SK-N-SH treated with all-trans-retinoic acid at 6 μM for 48 hours (cell line): Measurements from ENCODE around the gene TCERG1L.

Experiments used
- ATAC-seq: fragments of 200-7000 bp; cut with Tn5 transposase; 3 replicates; pipeline ENCODE4 v1.9.1; 2020; ENCODE audit warnings: mild to moderate bottlenecking, moderate library complexity
- ARNTL ChIP-seq: fragments of 450-650 bp; formaldehyde crosslinking; IDR thresholded peaks from 2 replicates; pipeline ENCODE4 v1.5.0; 2020; ENCODE audit warnings: low read depth, mild to moderate bottlenecking, moderate library complexity, borderline replicate concordance
- CREB5 ChIP-seq: fragments of 250-450 bp; sonication (Bioruptor Pico); IDR thresholded peaks from 2 replicates; pipeline ENCODE4 v1.5.1; 2020; ENCODE audit warnings: low read depth, mild to moderate bottlenecking, moderate library complexity
- CSRNP3 ChIP-seq: fragments of 250-450 bp; sonication (Bioruptor Pico); IDR thresholded peaks from 2 replicates; pipeline ENCODE4 v1.5.1; 2021; ENCODE audit warnings: mild to moderate bottlenecking, moderate library complexity
- ESRRG ChIP-seq: fragments of 250-450 bp; sonication (Bioruptor Pico); IDR thresholded peaks from 2 replicates; pipeline ENCODE4 v1.6.1; 2021; ENCODE audit warnings: mild to moderate bottlenecking
- GLIS3 ChIP-seq: fragments of 250-450 bp; sonication (Bioruptor Pico); IDR thresholded peaks from 2 replicates; pipeline ENCODE4 v1.5.0; 2020; ENCODE audit warnings: mild to moderate bottlenecking, moderate library complexity
- ISL1 ChIP-seq: fragments of 250-450 bp; sonication (Bioruptor Pico); IDR thresholded peaks from 2 replicates; pipeline ENCODE4 v2.1.2; 2022; ENCODE audit warnings: mild to moderate bottlenecking, moderate library complexity
- PATZ1 ChIP-seq: fragments of 250-450 bp; sonication (Bioruptor Pico); IDR thresholded peaks from 2 replicates; pipeline ENCODE4 v1.8.0; 2020; ENCODE audit warnings: mild to moderate bottlenecking, moderate library complexity, borderline replicate concordance
- PPARA ChIP-seq: fragments of 250-450 bp; sonication (Bioruptor Pico); IDR thresholded peaks from 2 replicates; pipeline ENCODE4 v1.5.0; 2020; ENCODE audit warnings: mild to moderate bottlenecking, borderline replicate concordance
- RARB ChIP-seq: fragments of 250-450 bp; sonication (Bioruptor Pico); IDR thresholded peaks from 2 replicates; pipeline ENCODE4 v1.8.0; 2021; ENCODE audit warnings: mild to moderate bottlenecking, moderate library complexity
- SNAI2 ChIP-seq: fragments of 250-450 bp; sonication (Bioruptor Pico); IDR thresholded peaks from 2 replicates; pipeline ENCODE4 v1.5.0; 2020; ENCODE audit warnings: mild to moderate bottlenecking, moderate library complexity
- TCF4 ChIP-seq: fragments of 250-450 bp; sonication (Bioruptor Pico); IDR thresholded peaks from 2 replicates; pipeline ENCODE4 v1.8.0; 2021; ENCODE audit warnings: mild to moderate bottlenecking, moderate library complexity, borderline replicate concordance
- TSHZ2 ChIP-seq: fragments of 250-450 bp; sonication (Bioruptor Pico); IDR thresholded peaks from 2 replicates; pipeline ENCODE4 v1.5.0; 2020; ENCODE audit warnings: mild to moderate bottlenecking, moderate library complexity
- ZC3H10 ChIP-seq: fragments of 250-450 bp; sonication (Bioruptor Pico); IDR thresholded peaks from 2 replicates; pipeline ENCODE4 v1.5.1; 2021; ENCODE audit warnings: mild to moderate bottlenecking, moderate library complexity
- ZFP3 ChIP-seq: fragments of 250-450 bp; sonication (Bioruptor Pico); IDR thresholded peaks from 2 replicates; pipeline ENCODE4 v1.5.0; 2020; ENCODE audit warnings: mild to moderate bottlenecking, moderate library complexity
- ZFP30 ChIP-seq: fragments of 450-650 bp; formaldehyde crosslinking; IDR thresholded peaks from 2 replicates; pipeline ENCODE4 v1.5.0; 2022; ENCODE audit warnings: mild to moderate bottlenecking, moderate library complexity
- ZNF565 ChIP-seq: fragments of 450-650 bp; formaldehyde crosslinking; conservative IDR thresholded peaks from 2 replicates; pipeline ENCODE4 v1.5.0; 2020; ENCODE audit warnings: low read depth, mild to moderate bottlenecking, moderate library complexity
- ZNF8 ChIP-seq: fragments of 450-650 bp; formaldehyde crosslinking; IDR thresholded peaks from 2 replicates; pipeline ENCODE4 v1.5.0; 2020; ENCODE audit warnings: mild to moderate bottlenecking, moderate library complexity
- TF ChIP-seq, protein P1 (sequence below): fragments of 250-450 bp; sonication (Bioruptor Pico); IDR thresholded peaks from 2 replicates; pipeline ENCODE4 v1.8.0; 2021; ENCODE audit warnings: low read depth, mild to moderate bottlenecking, moderate library complexity, borderline replicate concordance

TCERG1L gene

GRCh38 chr10:131214521-131215244 lies 96.8 kb downstream of the TCERG1L start:
- ATAC-seq: no peak

DNA sequence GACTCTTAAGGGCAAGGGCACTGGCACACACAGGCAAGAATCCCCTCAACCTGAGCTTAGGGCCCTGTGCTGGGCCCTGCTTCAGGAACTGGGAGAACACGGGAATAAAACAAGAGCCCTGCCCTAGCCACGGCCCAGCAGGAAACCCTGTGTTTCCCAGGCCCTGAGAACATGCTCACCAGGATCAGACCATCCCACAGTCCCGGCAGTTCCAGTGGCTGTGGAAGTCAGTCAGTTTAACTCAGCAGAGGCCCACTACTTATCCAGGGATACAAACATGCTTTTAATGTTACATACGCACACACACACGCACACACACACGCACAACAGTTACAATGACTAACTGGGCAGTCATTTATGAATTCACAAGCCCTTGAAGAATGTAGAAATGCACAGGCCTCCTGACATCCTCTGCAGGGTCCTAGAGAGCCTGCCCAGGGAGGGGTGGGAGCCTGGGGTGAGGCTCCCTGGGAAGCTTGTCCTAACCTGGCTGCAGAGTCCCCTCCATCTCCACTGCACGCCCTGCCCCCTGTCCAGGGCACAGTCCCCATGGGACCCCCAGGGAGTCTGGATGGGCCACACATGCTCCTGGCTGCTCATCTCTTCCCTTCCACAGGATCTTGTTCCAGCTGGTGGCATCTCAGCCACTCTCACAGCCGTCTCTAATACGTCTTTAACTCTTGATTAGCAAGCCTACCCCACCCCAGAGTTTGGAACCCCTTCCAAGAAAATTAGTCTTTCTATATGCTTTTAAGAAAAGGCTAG lies 97.6 kb downstream of the TCERG1L start:
- TF ChIP-seq, protein P1, sequence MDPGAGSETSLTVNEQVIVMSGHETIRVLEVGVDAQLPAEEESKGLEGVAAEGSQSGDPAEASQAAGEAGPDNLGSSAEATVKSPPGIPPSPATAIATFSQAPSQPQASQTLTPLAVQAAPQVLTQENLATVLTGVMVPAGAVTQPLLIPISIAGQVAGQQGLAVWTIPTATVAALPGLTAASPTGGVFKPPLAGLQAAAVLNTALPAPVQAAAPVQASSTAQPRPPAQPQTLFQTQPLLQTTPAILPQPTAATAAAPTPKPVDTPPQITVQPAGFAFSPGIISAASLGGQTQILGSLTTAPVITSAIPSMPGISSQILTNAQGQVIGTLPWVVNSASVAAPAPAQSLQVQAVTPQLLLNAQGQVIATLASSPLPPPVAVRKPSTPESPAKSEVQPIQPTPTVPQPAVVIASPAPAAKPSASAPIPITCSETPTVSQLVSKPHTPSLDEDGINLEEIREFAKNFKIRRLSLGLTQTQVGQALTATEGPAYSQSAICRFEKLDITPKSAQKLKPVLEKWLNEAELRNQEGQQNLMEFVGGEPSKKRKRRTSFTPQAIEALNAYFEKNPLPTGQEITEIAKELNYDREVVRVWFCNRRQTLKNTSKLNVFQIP (CRISPR knock-in tag): no peak
- TF ChIP-seq ZNF8 (CRISPR knock-in tag): no peak
- TF ChIP-seq ZNF565 (CRISPR knock-in tag): no peak
- no peak for TF ChIP-seq ARNTL (CRISPR knock-in tag)
- no peak for TF ChIP-seq TSHZ2
- TF ChIP-seq CSRNP3 (CRISPR knock-in tag): no peak
- no peak for TF ChIP-seq PATZ1 (CRISPR knock-in tag)
- TF ChIP-seq TCF4 (CRISPR knock-in tag): no peak
- TF ChIP-seq RARB (CRISPR knock-in tag): no peak
- TF ChIP-seq, all 23 proteins: peak for 0
- no peak for ATAC-seq

More at GRCh38 chr10:131214521-131215244, 96.8 kb downstream of the TCERG1L start:
- TF ChIP-seq ZFP3 (no peak), GLIS3 (CRISPR knock-in tag) (no peak), CREB5 (no peak), PPARA (CRISPR knock-in tag) (no peak), ZC3H10 (no peak), PATZ1 (CRISPR knock-in tag) (no peak), SNAI2 (CRISPR knock-in tag) (no peak), ZNF565 (CRISPR knock-in tag) (no peak), ARNTL (CRISPR knock-in tag) (no peak)

GRCh38 chr10:131212763-131213325 lies 98.7 kb downstream of the TCERG1L start:
- no peak for ATAC-seq
- TF ChIP-seq ZFP30 (CRISPR knock-in tag): no peak
- TF ChIP-seq ESRRG (CRISPR knock-in tag): no peak
- TF ChIP-seq TCF4 (CRISPR knock-in tag): no peak
- TF ChIP-seq TSHZ2: no peak
- no peak for TF ChIP-seq ISL1 (CRISPR knock-in tag)
- TF ChIP-seq ZC3H10: no peak
- TF ChIP-seq CREB5: no peak
